22Rv1 (cell line): ENCODE data around the gene SH3RF3.

Source experiments
- ZFX ChIP-seq: fragments of 450-650 bp; IDR thresholded peaks from 2 replicates; pipeline ENCODE4 v1.6.1; 2017; ENCODE audit warnings: antibody characterized with exemption, borderline replicate concordance
- TF ChIP-seq, protein P1 (sequence below): fragments of 450-650 bp; IDR thresholded peaks from 2 replicates; pipeline ENCODE4 v1.5.1; 2017; ENCODE audit warnings: mild to moderate bottlenecking

DNA sequence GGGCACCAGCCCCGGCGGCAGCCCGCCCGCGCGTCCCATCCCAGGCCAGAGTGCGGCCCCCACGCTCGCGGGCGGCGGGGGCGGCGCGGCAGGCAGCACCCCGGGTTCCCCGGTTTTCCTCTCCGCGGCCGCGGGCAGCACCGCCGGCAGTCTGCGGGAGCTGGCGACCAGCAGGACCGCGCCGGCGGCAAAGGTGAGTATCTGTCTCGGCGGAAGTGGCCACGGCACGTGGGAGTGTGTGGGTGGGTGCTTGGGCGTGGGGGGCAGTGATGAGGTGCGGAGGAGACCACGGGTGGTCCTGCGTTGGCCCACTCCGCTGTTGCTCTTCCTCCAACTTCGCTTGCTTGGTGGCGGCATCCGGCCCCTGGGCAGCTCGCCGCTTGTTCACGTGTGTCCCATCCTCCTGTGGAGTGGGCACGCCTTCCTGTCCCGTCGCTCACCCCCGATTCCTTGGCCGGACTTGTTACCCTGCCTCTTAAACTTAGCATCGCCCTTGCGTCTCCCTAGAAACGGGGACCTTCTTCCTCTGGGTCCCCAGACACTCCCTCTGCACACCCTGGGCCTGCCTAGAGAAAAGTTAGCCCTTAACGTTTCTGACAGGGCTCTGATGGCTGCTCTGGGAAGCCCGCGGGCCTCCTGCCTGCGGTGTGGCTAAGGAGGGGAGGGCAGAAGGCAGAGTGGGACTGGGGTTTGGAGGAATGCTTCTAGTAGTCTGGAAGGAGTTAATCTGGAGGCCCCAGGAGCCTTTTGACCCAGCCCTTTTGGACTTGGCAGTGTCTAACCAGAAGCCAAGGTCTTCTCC, 1.1 kb downstream of the SH3RF3 start:
- TF ChIP-seq, protein P1, sequence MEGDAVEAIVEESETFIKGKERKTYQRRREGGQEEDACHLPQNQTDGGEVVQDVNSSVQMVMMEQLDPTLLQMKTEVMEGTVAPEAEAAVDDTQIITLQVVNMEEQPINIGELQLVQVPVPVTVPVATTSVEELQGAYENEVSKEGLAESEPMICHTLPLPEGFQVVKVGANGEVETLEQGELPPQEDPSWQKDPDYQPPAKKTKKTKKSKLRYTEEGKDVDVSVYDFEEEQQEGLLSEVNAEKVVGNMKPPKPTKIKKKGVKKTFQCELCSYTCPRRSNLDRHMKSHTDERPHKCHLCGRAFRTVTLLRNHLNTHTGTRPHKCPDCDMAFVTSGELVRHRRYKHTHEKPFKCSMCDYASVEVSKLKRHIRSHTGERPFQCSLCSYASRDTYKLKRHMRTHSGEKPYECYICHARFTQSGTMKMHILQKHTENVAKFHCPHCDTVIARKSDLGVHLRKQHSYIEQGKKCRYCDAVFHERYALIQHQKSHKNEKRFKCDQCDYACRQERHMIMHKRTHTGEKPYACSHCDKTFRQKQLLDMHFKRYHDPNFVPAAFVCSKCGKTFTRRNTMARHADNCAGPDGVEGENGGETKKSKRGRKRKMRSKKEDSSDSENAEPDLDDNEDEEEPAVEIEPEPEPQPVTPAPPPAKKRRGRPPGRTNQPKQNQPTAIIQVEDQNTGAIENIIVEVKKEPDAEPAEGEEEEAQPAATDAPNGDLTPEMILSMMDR, result no peak
- TF ChIP-seq ZFX, result no peak
